ENCODE measurements around the gene MRPL14. TPM values are rescaled to one million over a fixed set of nuclear protein-coding genes. Genes with fewer than 3 reads are reported as not detected.

The MRPL14 gene
- 57.4 TPM for total RNA-seq

DNA sequence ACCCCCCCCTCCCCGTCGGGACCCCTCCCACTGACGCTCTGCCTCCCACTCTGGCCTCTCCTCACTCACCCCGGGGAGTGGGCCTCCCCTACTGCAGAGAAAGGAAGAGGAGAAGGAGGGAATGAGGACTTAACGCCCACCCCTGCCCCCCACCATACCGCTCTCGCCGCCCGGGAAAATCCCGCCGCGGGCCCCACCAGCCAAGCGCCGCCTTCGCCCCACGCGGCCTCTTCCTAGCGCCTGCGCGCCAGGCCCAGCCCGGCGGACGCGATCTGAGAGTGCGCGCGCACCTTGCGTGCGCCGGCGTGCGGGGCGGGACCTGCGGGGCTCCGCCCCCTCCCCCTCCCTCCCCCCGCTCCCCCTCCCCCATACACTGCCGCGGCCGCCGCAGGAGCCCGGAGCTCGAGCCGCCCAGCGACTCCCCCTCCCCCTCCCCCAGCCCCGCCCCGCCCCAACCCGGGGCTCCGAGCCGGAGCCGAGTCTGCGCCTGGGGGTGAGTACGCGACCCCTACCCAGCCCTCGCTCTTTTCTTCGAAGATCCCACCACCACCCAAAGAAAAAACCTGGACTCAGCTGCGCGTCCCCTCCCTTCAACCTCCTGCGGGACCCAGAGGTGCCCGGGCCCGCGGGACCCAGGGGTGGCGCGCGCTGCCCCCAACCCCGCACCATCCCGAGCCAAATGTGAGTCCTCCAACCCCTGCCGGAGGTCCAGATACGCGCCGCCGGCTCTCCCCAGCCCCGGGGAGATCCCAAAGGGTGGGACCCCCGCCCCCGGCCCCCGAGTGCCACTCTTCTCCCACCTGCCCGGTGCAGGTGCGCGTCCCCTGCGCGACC lies at the start of gene MRPL14, which contains the start of gene TMEM63B:
MRPL14 (minus strand) TSS at position 267 of the 834 bp plus-strand sequence. CDS start 10,841 bp downstream, outside the sequence.
TMEM63B (plus strand) TSS at position 369 of the 834 bp plus-strand sequence. CDS start 7,031 bp downstream, outside the sequence.
- Histone ChIP-seq H3K9me3 (ENCODE audit: control insufficient read depth in 3 of 3, low read length in 3 of 3) (no peaks in the 10 kb centered on the region), H3K4me3 (ENCODE audit: low read length in 3 of 3) (peak within 1 kb of the TSS; percentile 80 to 87 (median 87)), H3K4me1 (ENCODE audit: control insufficient read depth in 3 of 3, insufficient read depth in 3 of 3, low read length in 3 of 3) (peaks cover 35 to 61% (median 54%) of the 10 kb centered on the region in 3 donors), H3K27me3 (ENCODE audit: control insufficient read depth in 3 of 3, insufficient read depth in 3 of 3, low read length in 3 of 3) (no peaks in the 10 kb centered on the region), H3K36me3 (ENCODE audit: control insufficient read depth in 3 of 3, insufficient read depth in 3 of 3, low read length in 3 of 3) (peaks cover 0 to 5% (median 3%) of the 10 kb centered on the region in 3 donors), H3K9ac (ENCODE audit: low read depth in 1 of 3, low read length in 3 of 3) (peak within 1 kb of the TSS; percentile 84 to 88 (median 87)), H3K27ac (ENCODE audit: low read depth, low read length) (peak within 1 kb of the TSS; percentile 92)

DNA sequence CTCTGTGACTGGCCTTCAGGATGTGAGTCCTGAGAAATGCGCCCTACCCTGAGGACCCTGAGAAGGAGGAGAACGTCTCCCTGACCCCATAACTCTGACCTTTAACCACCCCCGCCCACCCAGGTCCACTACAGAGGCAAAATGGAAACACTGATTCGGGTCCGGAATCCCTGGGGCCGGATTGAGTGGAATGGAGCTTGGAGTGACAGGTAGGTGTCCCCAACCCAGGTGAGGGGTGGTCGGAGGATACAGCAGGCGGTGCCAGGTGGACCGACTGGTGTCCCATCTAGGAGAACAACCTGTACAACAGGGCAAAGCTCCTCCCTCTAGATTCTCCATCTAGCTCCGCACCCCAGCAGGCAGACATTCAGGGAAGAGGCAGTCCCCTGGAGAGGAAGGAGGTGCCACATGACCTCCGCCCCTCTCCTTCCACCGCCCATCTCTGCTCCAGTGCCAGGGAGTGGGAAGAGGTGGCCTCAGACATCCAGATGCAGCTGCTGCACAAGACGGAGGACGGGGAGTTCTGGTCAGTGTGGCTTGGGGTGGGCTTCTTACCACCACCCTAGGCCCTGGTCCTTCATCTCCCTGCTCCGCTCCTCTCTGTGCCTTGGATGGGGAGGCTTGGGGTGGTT lies 49.0 kb upstream of the MRPL14 start:
- Histone ChIP-seq H3K4me3 (ENCODE audit: low read length in 3 of 3) (no peak overlapping the region), H3K9me3 (ENCODE audit: control insufficient read depth in 3 of 3, low read length in 3 of 3) (no peaks in the 10 kb centered on the region), H3K4me1 (ENCODE audit: control insufficient read depth in 3 of 3, insufficient read depth in 3 of 3, low read length in 3 of 3) (peaks cover 6 to 16% (median 15%) of the 10 kb centered on the region in 3 donors), H3K36me3 (ENCODE audit: control insufficient read depth in 3 of 3, insufficient read depth in 3 of 3, low read length in 3 of 3) (no peaks in the 10 kb centered on the region), H3K9ac (ENCODE audit: low read depth in 1 of 3, low read length in 3 of 3) (no peak overlapping the region), H3K27me3 (ENCODE audit: control insufficient read depth in 3 of 3, insufficient read depth in 3 of 3, low read length in 3 of 3) (no peaks in the 10 kb centered on the region), H3K27ac (ENCODE audit: low read depth, low read length) (no peak overlapping the region)

GRCh38 chr6:44172731-44173500 lies 45.7 kb upstream of the MRPL14 start:
- Histone ChIP-seq H3K27me3 (ENCODE audit: control insufficient read depth in 3 of 3, insufficient read depth in 3 of 3, low read length in 3 of 3) (no peaks in the 10 kb centered on the region), H3K36me3 (ENCODE audit: control insufficient read depth in 3 of 3, insufficient read depth in 3 of 3, low read length in 3 of 3) (no peaks in the 10 kb centered on the region), H3K4me3 (ENCODE audit: low read length in 3 of 3) (peak overlapping the region in 1 of 3 donors; percentile 30)

GRCh38 chr6:44171899-44172546 lies 44.8 kb upstream of the MRPL14 start:
- H3K27me3 ChIP-seq (ENCODE audit: control insufficient read depth in 3 of 3, insufficient read depth in 3 of 3, low read length in 3 of 3), result peaks cover 0 to under 1% (median 0%) of the 10 kb centered on the region in 3 donors
- no peaks in the 10 kb centered on the region for H3K9me3 ChIP-seq (ENCODE audit: control insufficient read depth in 3 of 3, low read length in 3 of 3)
- H3K36me3 ChIP-seq (ENCODE audit: control insufficient read depth in 3 of 3, insufficient read depth in 3 of 3, low read length in 3 of 3), result no peaks in the 10 kb centered on the region
- no peak overlapping the region for H3K4me3 ChIP-seq (ENCODE audit: low read length in 3 of 3)
- peaks cover 6 to 11% (median 8%) of the 10 kb centered on the region in 3 donors for H3K4me1 ChIP-seq (ENCODE audit: control insufficient read depth in 3 of 3, insufficient read depth in 3 of 3, low read length in 3 of 3)
- H3K9ac ChIP-seq (ENCODE audit: low read depth in 1 of 3, low read length in 3 of 3), result no peak overlapping the region
- no peak overlapping the region for H3K27ac ChIP-seq (ENCODE audit: low read depth, low read length)

More at GRCh38 chr6:44172731-44173500, 45.7 kb upstream of the MRPL14 start:
- H3K9ac ChIP-seq (ENCODE audit: low read depth in 1 of 3, low read length in 3 of 3), result peak overlapping the region in 1 of 3 donors; percentile 57
- no peaks in the 10 kb centered on the region for H3K9me3 ChIP-seq (ENCODE audit: control insufficient read depth in 3 of 3, low read length in 3 of 3)
- H3K27ac ChIP-seq (ENCODE audit: low read depth, low read length), result no peak overlapping the region
- H3K4me1 ChIP-seq (ENCODE audit: control insufficient read depth in 3 of 3, insufficient read depth in 3 of 3, low read length in 3 of 3), result peaks cover 6 to 11% (median 8%) of the 10 kb centered on the region in 3 donors

GRCh38 chr6:44169886-44170570 lies 42.8 kb upstream of the MRPL14 start:
- H3K4me1 ChIP-seq (ENCODE audit: control insufficient read depth in 3 of 3, insufficient read depth in 3 of 3, low read length in 3 of 3), result peaks cover 4 to 7% (median 6%) of the 10 kb centered on the region in 3 donors

GRCh38 chr6:44169154-44169553 lies 41.9 kb upstream of the MRPL14 start:
- Histone ChIP-seq H3K4me3 (ENCODE audit: low read length in 3 of 3) (no peak overlapping the region), H3K27me3 (ENCODE audit: control insufficient read depth in 3 of 3, insufficient read depth in 3 of 3, low read length in 3 of 3) (peaks cover 0 to 3% (median 0%) of the 10 kb centered on the region in 3 donors), H3K27ac (ENCODE audit: low read depth, low read length) (no peak overlapping the region), H3K36me3 (ENCODE audit: control insufficient read depth in 3 of 3, insufficient read depth in 3 of 3, low read length in 3 of 3) (no peaks in the 10 kb centered on the region), H3K9ac (ENCODE audit: low read depth in 1 of 3, low read length in 3 of 3) (peak overlapping the region in 1 of 3 donors; percentile 10), H3K9me3 (ENCODE audit: control insufficient read depth in 3 of 3, low read length in 3 of 3) (no peaks in the 10 kb centered on the region), H3K4me1 (ENCODE audit: control insufficient read depth in 3 of 3, insufficient read depth in 3 of 3, low read length in 3 of 3) (peaks cover 4 to 7% (median 6%) of the 10 kb centered on the region in 3 donors)

More at GRCh38 chr6:44169886-44170570, 42.8 kb upstream of the MRPL14 start:
- H3K27ac ChIP-seq (ENCODE audit: low read depth, low read length), result no peak overlapping the region
- no peaks in the 10 kb centered on the region for H3K36me3 ChIP-seq (ENCODE audit: control insufficient read depth in 3 of 3, insufficient read depth in 3 of 3, low read length in 3 of 3)
- no peak overlapping the region for H3K4me3 ChIP-seq (ENCODE audit: low read length in 3 of 3)
- H3K27me3 ChIP-seq (ENCODE audit: control insufficient read depth in 3 of 3, insufficient read depth in 3 of 3, low read length in 3 of 3), result peaks cover 0 to 3% (median 0%) of the 10 kb centered on the region in 3 donors
- H3K9me3 ChIP-seq (ENCODE audit: control insufficient read depth in 3 of 3, low read length in 3 of 3), result no peaks in the 10 kb centered on the region
- H3K9ac ChIP-seq (ENCODE audit: low read depth in 1 of 3, low read length in 3 of 3), result no peak overlapping the region

- Histone ChIP-seq H3K4me3 (ENCODE audit: low read length in 3 of 3) (no peak overlapping the region), H3K36me3 (ENCODE audit: control insufficient read depth in 3 of 3, insufficient read depth in 3 of 3, low read length in 3 of 3) (no peaks in the 10 kb centered on the region), H3K27me3 (ENCODE audit: control insufficient read depth in 3 of 3, insufficient read depth in 3 of 3, low read length in 3 of 3) (peaks cover 0 to 6% (median 4%) of the 10 kb centered on the region in 3 donors), H3K9me3 (ENCODE audit: control insufficient read depth in 3 of 3, low read length in 3 of 3) (no peaks in the 10 kb centered on the region), H3K9ac (ENCODE audit: low read depth in 1 of 3, low read length in 3 of 3) (no peak overlapping the region), H3K4me1 (ENCODE audit: control insufficient read depth in 3 of 3, insufficient read depth in 3 of 3, low read length in 3 of 3) (peaks cover 0 to 1% (median under 1%) of the 10 kb centered on the region in 3 donors), H3K27ac (ENCODE audit: low read depth, low read length) (no peak overlapping the region)
These were observed 40.3 kb upstream of the MRPL14 start for GRCh38 chr6:44167567-44167966.

DNA sequence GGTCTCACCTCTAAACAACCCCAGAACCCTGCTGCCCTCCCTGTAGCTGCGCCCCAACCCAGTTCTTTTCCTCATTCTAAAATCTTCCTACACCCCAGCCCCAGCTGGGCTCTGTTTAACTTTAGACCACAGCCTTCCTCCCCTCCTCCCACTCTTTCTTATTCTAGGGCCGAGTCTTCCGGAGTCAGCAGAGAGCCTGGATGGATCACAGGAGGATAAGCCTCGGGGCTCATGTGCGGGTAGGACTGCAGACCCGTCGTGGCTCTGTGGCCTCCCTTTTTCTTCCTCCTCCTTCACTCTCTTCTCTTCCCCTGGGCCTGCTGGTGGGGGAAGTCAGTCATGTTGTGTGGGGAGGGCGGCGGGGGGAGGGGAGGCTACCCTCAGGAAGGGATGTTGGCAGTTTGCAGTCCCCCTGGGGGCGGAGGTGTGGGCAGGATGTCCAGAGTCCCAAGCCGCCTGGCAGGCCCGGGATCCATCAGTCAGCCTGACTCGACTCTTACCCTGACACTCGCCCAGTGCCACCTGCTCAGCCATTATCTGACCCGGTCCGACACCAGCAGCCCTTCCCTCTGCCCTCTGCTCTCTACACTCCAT lies 39.4 kb upstream of the MRPL14 start:
- Histone ChIP-seq H3K36me3 (ENCODE audit: control insufficient read depth in 3 of 3, insufficient read depth in 3 of 3, low read length in 3 of 3) (no peaks in the 10 kb centered on the region), H3K4me1 (ENCODE audit: control insufficient read depth in 3 of 3, insufficient read depth in 3 of 3, low read length in 3 of 3) (no peaks in the 10 kb centered on the region), H3K9me3 (ENCODE audit: control insufficient read depth in 3 of 3, low read length in 3 of 3) (no peaks in the 10 kb centered on the region), H3K27me3 (ENCODE audit: control insufficient read depth in 3 of 3, insufficient read depth in 3 of 3, low read length in 3 of 3) (peaks cover 0 to 6% (median 4%) of the 10 kb centered on the region in 3 donors), H3K27ac (ENCODE audit: low read depth, low read length) (no peak overlapping the region), H3K9ac (ENCODE audit: low read depth in 1 of 3, low read length in 3 of 3) (no peak overlapping the region), H3K4me3 (ENCODE audit: low read length in 3 of 3) (no peak overlapping the region)
